HG03521 (cell line): Measurements from ENCODE around the gene SNAI3.
"Not testable (repeated sequence)": the region's sequence is repeated elsewhere in the genome, so short reads cannot be mapped to it uniquely, and the experiment has no call there.

Source experiments
- ATAC-seq: cut with Tn5 transposase; IDR thresholded peaks from one replicate; pipeline ENCODE4 v1.9.1; 2021; ENCODE audit warnings: mild to moderate bottlenecking, moderate library complexity; ENCODE audit not compliant: unreplicated experiment

SNAI3 gene

GRCh38 chr16:88673716-88674379, 12.5 kb downstream of the SNAI3 start:
- no peak for ATAC-seq

GRCh38 chr16:88672776-88673175, 13.5 kb downstream of the SNAI3 start:
- ATAC-seq, result no peak

- ATAC-seq, result no peak
These were observed 14.5 kb downstream of the SNAI3 start for GRCh38 chr16:88671806-88672205.

GRCh38 chr16:88669980-88670379, 16.3 kb downstream of the SNAI3 start:
- no peak for ATAC-seq

- ATAC-seq, result not testable (repeated sequence)
These were observed 16.8 kb downstream of the SNAI3 start for GRCh38 chr16:88669493-88669892.

- no peak for ATAC-seq
These were observed 18.8 kb downstream of the SNAI3 start for GRCh38 chr16:88667461-88667860.

- ATAC-seq, result no peak
These were observed 20.7 kb downstream of the SNAI3 start for GRCh38 chr16:88665570-88665969.

GRCh38 chr16:88665148-88665547, 21.2 kb downstream of the SNAI3 start:
- no peak for ATAC-seq

- ATAC-seq, result peak; percentile 96
These were observed 23.3 kb downstream of the SNAI3 start, which contains the start of gene MVD for GRCh38 chr16:88662843-88663606. Gene MVD (minus strand): TSS chr16:88663091. CDS start chr16:88663080, 11 bp downstream.

GRCh38 chr16:88662222-88662842, 24.0 kb downstream of the SNAI3 start:
- peak; percentile 8 for ATAC-seq

GRCh38 chr16:88661468-88661867, 24.8 kb downstream of the SNAI3 start:
- no peak for ATAC-seq

GRCh38 chr16:88659160-88659559, 27.1 kb downstream of the SNAI3 start:
- no peak for ATAC-seq

- ATAC-seq, result no peak
These were observed 27.6 kb downstream of the SNAI3 start for GRCh38 chr16:88658714-88659113.

GRCh38 chr16:88657371-88657770, 28.9 kb downstream of the SNAI3 start:
- no peak for ATAC-seq

- no peak for ATAC-seq
These were observed 29.9 kb downstream of the SNAI3 start for GRCh38 chr16:88656291-88656980.

- ATAC-seq, result no peak
These were observed 30.5 kb downstream of the SNAI3 start for GRCh38 chr16:88655733-88656281.

- no peak for ATAC-seq
These were observed 31.1 kb downstream of the SNAI3 start for GRCh38 chr16:88655053-88655732.

GRCh38 chr16:88654363-88655052, 31.8 kb downstream of the SNAI3 start:
- ATAC-seq, result no peak

GRCh38 chr16:88653596-88654362, 32.5 kb downstream of the SNAI3 start:
- no peak for ATAC-seq
